Measurements from ENCODE around the gene ZNF598. TPM values are rescaled to one million over a fixed set of nuclear protein-coding genes. Genes with fewer than 3 reads are reported as not detected.
A peak's percentile ranks its signal among the peaks of the same experiment; 100 is the strongest.

Gene ZNF598
- total RNA-seq, result 22.8 and 23.4 TPM in 2 replicates

DNA sequence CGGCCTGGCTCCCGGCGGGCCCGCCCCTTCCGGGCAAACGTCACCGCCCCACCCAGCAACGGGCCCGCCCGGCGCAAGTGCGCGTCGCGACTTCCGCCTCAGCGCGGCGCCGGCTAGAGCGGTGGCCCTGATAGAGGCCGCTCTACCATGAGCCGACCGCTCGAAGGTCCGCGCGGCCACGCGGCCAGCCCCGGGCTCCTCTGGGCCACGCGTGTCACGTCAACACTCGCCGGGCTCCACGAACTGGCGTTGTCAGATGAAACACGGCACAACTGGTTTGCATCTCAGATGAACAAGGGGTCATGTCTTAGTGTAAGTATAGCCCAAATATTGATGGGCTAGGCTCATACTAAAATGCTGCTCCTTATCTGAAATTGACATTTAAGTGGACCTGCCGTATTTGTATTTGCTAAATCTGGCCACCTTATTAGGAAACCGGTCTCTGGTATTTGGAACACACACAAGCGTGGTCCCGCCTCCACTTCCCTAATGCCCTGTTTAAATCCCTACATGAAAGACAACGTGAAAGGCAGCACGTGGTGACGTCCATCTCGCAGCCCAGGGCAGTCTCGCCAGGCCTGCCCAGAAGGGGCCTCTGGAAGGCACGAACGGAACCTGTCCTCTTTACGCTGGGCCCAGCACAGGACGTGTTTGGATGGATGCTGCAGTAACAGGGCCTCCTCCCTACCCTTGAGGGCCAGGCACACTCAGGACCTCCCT, at the start of gene ZNF598:
Gene ZNF598, minus strand, starts transcription at position 31 of the 720 bp plus-strand sequence.
- DNase-seq (ENCODE audit: low read depth, low spot score), result peak; percentile 48

DNA sequence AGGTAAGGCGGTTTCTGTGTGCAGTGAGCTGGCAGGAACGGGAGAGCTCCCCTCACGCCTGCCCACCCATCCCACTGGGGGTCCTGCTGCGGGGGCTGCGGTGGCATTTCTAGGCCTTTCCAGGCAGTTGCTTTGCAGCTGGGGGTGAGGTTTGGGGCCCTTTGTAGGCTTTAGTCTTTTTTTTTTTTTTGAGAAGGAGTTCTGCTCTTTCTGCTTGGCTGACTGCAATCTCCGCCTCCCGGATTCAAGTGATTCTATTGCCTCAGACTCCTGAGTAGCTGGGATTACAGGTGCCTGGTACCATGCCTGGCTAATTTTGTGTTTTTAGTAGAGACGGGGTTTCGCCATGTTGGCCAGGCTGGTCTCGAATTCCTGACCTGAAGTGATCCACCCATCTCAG, 49.3 kb upstream of the ZNF598 start:
- no peak for DNase-seq (ENCODE audit: low read depth, low spot score)

DNA sequence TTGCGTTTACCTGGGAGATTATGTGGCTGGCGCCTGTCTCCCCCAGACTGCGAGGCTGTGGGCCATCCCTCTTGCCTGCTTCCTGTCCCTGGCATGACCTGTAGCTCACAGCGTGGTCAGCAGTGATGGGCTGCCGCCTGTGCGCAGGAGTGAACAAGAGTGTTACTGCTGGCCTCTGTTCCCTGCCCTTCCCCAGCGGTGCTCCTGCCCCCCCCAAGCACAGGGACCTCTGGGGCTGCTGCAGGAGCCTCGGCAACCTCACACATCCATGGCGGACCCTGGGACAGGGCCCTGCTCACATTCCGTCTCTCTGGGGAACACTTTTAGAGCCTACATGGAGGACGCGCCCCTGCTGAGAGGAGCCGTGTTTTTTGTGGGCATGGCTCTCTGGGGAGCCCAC, 48.8 kb upstream of the ZNF598 start:
- DNase-seq (ENCODE audit: low read depth, low spot score), result no peak

DNA sequence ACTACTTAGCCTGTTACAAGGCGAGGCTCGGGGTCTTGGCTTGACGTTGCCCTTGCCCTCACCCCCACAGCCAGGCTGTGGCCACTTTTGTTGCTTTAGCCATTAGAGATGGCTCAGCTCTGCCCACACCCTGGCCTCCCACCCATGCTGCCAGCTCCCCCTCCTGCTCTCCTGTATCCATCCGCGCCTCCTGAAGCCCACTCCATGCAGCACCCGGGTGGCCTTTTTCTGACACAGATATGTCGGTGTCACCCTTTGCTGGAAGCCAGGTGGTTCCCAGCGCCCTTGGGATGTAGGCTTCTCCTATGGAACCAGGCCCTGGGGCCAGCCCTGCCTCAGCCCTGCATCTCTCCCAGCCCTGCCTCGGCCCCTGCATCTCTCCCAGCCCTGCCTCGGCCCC, 47.8 kb upstream of the ZNF598 start:
- DNase-seq (ENCODE audit: low read depth, low spot score), result no peak

DNA sequence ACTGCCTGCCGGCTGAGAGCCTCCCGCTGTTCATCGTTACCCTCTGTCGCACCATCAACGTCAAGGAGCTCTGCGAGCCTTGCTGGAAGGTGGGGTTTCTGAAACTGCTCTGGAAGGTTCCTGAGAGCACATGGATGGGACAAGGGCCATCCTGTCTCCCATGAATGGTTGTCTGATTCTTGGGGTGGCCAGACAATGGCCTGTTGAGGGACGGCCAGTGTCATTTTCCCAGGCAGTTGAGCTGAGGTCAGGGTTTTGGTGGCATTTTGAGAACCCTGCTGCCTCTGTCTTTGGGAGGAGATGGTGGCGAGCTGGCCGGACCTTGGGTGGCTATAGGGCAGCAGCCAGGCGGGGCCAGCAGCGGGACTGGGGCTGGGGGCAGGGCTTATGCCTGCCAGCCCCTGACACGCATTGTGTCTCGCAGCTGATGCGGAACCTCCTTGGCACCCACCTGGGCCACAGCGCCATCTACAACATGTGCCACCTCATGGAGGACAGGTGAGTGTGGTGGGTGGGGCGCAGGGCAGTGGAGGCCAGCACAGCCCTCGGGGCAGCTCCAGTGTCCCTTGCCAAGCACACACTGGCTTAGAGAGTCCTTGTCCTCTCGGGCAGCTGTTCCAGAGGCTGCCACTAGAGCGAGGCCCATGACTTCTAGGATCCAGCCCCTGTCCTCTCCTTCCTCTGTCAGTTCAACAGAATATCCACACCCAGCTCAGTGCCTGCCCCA, 47.2 kb upstream of the ZNF598 start:
- no peak for DNase-seq (ENCODE audit: low read depth, low spot score)

DNA sequence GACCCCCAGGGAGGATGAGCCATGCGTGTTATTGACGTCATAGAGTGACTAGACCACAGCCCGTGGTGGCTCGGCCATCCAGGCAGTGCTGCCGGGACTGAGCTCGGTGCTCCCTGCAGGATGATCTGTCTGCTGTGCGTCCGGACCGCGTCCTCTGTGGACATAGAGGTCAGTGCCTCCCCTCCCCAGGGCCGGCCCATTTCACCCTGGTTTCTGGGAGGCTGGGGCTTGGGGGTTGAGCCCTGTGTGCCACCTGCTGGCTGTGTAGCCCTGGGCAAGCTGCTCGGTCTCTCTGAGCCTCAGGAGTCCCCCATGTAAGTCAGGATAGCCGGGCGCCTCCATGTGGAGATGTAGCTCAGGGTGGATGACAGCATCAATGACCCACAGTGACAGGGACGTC, 46.5 kb upstream of the ZNF598 start:
- DNase-seq (ENCODE audit: low read depth, low spot score), result no peak

DNA sequence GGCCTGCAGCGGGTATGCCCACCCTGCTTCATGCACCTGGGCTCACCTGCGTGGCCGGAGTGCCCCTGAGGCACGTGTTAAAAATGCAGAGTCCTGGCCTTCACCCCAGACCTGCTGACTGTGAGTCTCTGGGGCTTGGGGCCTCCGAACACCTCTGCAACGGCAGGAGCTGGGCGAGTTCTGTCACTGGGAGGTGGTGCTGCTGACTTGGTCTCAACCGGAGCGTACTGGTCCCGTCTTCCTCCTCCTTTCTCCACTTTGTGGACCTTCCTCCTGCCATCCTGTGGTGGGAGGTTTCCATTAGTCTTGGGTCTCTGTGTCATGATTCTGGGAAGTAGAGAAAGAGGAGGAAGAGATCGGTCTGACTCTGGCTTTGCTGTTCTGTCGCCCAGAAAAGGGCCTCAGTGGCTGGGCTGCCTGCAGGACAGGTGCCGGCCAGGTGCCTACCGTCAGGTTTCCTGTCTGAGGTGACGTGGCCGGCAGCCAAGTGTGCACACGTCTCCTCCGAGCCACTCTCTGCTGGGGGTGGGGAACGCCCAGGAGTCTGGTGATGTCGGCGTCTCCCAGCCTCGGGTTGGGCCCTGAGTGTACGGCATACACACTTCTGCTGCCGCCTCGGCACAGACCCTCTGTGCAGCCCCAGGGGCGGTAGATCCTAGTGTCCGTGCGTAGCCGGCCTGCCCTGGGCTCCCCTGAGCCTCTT, 45.1 kb upstream of the ZNF598 start:
- no peak for DNase-seq (ENCODE audit: low read depth, low spot score)

DNA sequence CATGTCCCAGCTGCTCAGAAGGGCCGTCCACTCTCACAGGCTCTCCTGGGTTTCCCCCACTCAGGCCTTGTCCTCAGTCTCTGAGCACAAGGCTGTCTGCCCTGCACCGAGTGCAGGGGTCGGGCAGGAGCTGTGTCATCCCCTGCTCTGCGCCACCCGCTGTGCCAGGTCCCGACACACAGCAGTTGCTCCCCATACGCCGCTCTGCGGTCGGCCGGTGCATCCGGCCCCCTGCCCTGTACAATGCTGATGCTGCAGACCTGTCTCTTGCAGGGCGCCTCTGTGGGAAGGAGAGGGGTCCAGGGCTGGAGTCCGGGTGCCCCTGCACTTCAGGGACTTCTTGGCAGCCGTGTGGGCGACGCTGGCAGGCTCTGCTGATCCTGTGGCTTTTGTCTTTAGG, 44.3 kb upstream of the ZNF598 start:
- no peak for DNase-seq (ENCODE audit: low read depth, low spot score)

DNA sequence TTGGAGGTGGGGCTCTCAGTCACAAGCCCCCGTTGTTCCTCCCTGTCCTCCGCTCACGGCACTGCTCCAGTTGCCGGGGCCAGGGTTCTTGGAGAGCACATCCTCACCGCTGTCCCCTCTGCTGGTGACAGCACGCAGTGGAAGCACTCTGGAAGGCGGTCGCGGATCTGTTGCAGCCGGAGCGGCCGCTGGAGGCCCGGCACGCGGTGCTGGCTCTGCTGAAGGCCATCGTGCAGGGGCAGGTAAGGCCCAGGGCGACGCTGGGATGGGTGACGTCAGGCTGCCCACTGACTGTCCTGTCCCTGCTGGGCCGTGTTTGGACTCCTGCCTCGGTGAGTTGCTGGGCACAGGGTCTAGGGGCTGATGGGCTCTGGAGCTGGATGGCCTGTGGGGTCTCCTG, 43.6 kb upstream of the ZNF598 start:
- DNase-seq (ENCODE audit: low read depth, low spot score), result no peak

DNA sequence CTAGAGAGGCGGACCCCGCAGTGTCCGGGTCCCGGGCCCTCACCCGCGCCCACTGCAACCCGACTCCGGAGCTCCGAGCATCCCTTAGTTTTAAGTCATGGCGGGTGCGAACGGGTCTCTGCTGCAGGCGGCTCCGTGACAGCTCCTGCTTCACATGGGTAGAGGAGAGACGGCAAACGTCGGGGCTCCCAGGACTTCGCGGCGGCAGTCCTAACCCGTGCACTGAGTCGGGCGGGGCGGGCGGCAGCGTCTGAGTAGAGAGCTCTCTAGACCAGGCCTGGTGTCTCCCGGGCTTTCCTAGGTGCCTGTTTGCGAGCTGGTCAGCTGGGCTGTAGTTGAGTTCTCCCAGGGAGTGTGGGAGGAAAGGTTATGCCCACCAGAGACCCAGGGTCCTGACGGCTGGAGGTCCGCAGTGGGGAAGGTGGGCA, 38.5 kb upstream of the ZNF598 start:
- DNase-seq (ENCODE audit: low read depth, low spot score), result no peak

DNA sequence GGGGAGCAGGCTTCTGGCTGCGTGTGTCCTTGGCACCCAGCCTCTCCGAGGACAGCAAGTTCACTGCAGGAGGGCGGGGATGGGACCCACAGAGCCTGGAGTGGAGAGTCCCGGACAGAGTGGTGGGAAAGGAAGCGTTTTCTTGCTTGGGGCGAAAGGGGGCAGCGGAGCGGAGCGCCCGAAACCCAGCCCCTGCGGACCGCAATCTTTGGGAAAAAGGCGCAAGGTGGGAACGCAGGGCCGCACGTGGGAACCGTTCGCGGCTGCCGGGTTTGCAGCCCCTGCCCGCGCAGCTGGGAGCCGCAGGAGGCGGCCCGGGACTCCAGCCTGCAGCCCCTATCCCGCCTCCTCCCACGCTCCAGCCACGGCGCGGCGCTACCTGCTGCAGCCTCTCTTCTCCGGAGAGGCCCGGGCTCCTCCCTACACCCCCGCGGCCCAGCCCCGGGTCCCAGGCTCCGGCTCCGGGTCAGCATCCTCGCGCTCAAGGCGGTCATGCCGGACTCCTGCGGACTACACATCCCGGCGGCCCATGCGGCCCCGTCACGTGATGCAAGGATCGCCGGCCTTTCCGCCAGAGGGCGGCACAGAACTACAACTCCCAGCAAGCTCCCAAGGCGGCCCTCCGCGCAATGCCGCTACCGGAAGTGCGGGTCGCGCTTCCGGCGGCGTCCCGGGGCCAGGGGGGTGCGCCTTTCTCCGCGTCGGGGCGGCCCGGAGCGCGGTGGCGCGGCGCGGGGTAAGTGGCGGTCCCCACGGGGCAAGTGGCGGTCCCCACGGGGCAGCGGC, 37.9 kb upstream of the ZNF598 start, which contains the start of the genes NTHL1 and TSC2:
Gene NTHL1, minus strand, starts transcription at position 505 of the 786 bp plus-strand sequence. Its CDS starts 11 bp downstream, at position 494.
Gene TSC2, plus strand, starts transcription at position 656 of the 786 bp plus-strand sequence. CDS start 631 bp downstream, outside the sequence.
- DNase-seq (ENCODE audit: low read depth, low spot score), result peak; percentile 85

DNA sequence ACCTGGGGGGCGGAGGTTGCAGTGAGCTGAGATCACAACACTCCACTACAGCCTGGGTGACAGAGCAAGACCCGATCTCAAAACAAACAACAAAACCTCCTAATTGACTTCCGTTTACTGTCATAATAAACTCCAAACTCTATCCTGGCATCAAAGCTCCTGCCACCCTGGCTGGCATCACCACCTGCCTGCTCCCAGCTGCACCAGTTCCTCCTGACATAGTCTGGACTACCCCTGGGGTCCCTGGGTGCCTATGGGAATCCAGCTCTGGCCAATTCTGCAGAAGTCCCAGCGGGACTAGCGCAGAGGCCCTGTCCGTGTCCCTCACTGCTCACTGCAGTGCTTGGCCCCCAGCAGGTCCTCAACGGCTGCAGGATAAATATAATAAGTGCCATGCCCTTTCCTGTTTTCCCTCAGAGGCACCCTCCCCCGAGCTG, 37.3 kb upstream of the ZNF598 start:
- no peak for DNase-seq (ENCODE audit: low read depth, low spot score)

DNA sequence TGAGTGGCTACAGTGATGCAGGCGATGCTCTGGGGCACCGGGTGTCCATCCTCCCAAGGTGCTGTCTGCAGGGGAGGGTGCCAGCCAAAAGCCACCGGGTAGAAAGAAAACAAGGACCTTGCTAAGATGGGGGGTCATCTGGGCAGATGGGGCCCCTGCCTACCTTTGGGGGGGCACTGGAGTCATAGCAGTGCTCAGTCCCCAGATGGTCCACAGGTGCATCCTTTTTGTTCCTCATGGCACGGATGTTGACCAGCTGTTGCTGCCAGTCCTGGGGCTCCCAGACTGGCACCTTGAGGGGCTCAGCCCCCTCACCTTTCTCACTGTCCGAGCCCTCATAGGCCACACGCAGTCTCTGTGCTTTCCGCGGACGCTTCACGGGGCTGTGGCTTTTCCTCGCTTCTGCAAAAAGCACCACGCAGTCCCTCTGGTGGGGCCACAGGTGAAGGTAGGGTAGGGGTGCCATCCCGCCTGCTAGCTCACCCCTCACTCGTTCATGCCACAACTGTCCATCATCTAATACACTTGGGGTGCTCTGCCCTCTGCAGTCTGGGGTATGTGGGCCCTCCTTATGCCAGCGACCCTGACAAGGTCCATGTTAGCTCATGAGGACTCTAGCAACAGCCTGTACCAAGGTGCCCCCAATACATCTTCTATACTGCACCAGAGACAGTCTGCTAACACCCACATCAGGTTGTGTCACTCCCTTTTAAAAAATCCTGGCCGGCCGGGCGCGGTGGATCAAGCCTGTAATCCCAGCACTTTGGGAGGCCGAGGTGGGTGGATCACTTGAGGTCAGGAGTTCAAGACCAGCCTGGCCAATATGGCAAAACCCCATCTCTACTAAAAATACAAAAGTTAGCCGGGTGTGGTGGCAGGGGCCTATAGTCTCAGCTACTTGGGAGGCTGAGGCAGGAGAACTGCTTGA, 36.6 kb upstream of the ZNF598 start:
- DNase-seq (ENCODE audit: low read depth, low spot score), result no peak

DNA sequence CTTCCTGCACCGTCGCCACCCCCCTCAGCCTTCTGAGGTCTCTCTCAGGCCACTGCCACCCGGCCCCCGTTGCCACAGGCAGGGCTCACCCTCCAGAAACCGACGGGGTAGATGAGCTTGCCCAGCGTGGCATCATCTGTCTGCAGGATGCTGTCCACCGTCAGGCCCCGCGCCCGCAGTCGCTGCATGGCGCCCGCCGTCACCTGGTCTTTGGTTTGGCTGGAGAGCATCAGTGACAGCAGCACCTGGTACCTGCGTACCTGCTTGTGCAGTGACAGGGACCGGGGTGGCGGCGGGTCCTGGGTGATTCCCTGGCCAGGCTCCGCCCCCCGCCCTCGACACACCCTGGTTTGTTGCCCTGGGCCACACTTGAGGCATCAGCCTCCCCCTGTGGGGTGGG, 34.9 kb upstream of the ZNF598 start:
- no peak for DNase-seq (ENCODE audit: low read depth, low spot score)

DNA sequence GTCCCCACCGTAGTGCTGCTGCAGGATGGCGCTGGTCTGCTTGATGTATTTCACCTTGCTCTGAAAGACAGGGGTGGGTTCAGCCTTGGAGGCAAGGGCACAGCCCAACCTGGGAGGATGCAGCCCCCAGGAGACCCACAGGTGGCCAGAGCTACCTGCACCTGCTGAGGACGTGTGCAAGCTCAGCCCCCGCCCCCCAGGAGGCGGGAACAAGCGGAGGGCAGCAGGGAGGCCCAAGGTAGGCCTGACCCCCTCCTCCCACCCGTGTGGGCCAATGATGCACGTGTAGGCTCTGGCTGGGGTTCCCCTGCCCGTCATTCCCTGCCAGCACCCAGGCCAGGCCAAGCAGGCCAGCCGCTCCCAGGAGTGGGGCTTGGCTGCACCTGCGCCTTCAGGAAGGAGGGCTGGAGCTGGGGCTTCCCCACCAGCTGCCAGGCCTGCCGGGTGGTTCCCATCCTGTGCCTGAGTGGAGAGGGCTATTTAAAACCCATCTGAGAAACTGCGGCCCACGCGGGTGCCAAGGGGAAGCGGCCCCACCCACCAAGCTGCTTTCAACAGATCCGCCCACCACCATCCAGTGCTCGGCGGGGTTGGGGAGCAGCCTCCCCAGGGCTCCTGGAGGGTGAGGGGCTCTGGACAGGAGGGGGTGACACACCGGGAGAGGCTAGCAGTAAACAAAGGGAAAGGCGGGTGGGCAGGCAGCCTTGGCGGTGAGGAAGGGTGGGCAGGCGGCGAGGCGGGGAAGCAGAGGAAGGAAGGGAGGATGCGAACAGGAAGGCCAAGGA, 34.2 kb upstream of the ZNF598 start:
- no peak for DNase-seq (ENCODE audit: low read depth, low spot score)

DNA sequence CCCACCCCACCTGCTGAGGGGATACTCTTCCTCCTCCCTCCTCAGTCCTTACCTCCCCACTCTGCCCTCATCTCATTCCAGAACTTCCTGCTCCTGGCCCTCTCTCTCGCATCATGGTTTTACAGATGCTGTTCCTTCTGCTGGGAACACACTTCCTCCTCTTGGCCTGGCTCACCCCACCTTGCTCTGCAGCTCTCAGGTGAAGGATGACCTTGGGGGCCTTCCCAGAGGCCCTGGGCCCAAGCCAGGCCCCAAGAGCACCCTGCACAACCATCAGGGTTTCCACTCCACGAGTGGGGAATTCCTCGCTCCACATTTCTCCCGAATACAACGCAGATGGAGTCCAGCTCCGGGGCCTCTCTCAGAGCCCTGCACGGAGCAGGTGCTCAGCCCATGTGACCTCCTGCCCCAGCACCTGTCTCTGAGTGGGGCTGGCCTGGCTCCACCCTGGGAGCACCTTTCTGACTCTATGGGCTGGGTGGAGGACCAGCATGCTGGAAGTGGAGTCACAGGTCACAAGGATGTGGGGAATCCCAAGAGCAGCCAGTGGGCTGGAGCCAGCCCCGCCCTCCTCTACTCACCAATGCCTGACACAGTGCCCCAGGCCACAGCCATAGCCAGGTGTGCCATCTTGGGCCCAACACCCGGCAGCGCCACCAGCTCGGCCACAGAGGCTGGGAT, 33.5 kb upstream of the ZNF598 start:
- DNase-seq (ENCODE audit: low read depth, low spot score), result no peak

DNA sequence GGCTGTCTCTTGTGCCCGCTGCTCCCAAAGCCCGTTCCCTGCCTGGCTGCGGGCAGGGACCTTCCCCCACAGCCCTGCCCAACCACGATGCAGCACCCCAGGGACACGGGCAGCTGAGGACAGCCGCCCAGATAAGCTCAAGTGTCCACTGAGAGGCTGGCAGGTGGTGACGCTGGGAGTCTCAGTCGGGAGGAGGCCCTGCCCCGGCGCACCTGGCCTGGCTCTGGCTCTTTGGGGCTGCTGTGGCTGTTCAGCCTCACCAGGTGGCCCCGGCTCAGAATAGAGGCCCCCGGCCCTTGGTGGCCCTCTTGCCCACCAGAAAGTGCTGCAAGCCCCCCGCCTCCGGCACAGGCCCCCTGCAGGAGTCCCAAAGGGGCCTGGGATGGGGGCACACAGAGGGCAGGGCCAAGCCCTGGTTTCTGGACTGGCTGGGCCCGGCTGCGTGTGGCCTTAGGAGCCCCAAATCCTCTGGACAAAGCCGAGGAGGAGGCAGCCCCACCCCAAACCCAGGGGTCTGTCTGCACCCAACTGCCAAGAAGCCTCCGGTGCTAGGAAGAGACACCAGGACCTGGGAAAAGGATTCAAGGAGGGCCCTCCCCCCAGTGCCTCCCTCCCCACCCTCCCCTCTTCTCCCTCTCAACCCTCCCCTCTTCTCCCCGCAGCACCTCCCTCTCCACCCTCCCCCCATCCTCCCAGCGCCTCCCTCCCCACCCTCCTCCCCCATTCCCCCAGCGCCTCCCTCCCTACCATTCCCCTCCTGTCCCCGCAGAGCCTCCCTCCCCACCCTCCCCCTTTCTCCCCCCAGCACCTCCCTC, 32.8 kb upstream of the ZNF598 start:
- no peak for DNase-seq (ENCODE audit: low read depth, low spot score)
